ENCODE results near the gene PRPS1. TPM values are rescaled to one million over a fixed set of nuclear protein-coding genes. Genes with fewer than 3 reads are reported as not detected.
"Not testable (repeated sequence)": the region's sequence is repeated elsewhere in the genome, so short reads cannot be mapped to it uniquely, and the experiment has no call there.

PRPS1 gene
- total and polyA plus RNA-seq, 7 experiments from 2014 or later: 54.7 to 71.8 (median 60.1) TPM

DNA sequence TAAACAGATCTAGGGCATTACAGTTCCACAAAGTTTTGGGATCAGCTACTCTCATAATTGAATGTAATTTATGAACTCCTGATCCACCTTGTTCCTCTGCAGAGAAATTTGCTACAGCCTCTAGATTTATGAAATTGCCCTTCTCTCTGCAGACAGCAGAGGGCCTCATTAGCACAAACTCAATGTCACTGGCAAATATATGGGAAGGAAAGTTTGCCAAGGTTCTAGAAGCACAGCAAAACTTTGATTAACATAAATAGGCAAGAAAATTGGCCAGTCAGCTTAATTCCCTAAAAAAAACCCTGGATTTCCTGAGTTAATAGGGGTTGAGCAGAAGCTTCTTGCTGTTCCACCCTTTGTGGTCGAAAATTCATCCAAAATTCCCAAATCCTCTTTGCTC, 31.5 kb downstream of the PRPS1 start:
- POLR2A ChIA-PET: interaction anchor here (0.6 to 35.3 kb wide), 7 partner anchors 11 to 190 kb away, joined by 3 to 1138 read pairs (median 6); partner anchors contain the start of gene PRPS1

GRCh38 chrX:107662145-107662544, 33.8 kb downstream of the PRPS1 start:
- Histone ChIP-seq H3K27me3 (ENCODE audit: control insufficient read depth in 2 of 2, insufficient read depth in 2 of 2, low read length in 2 of 2) (no peaks in the 10 kb centered on the region), H3K36me3 (ENCODE audit: control insufficient read depth in 2 of 3, insufficient read depth in 3 of 3, low read length in 3 of 3) (no peaks in the 10 kb centered on the region), H3K9me3 (ENCODE audit: control insufficient read depth in 2 of 3, low read length in 3 of 3) (no peaks in the 10 kb centered on the region), H3K4me3 (ENCODE audit: low read length) (no peak overlapping the region), H3K27ac (ENCODE audit: low read depth, low read length) (no peak overlapping the region), H3K4me1 (ENCODE audit: control insufficient read depth in 2 of 2, insufficient read depth in 2 of 2, low read length in 2 of 2) (no peaks in the 10 kb centered on the region)
- no peaks in the 10 kb centered on the region for H3K27me3 Mint-ChIP-seq
- ChIA-PET POLR2A (interaction anchor here (0.8 to 35.3 kb wide), 6 partner anchors 11 to 114 kb away, joined by 3 to 1138 read pairs (median 4); partner anchors contain the start of gene TSC22D3), CTCF (interaction anchor here (0.6 to 8.7 kb wide), 4 partner anchors 11 to 667 kb away, joined by 3 to 96 read pairs (median 4); partner anchors contain the start of genes NCBP2L and TSC22D3)
- no peaks in the 10 kb centered on the region for H3K9me3 Mint-ChIP-seq
- DNase-seq (no peak), ATAC-seq (no peak)
- H3K36me3 Mint-ChIP-seq: peaks cover 0 to 6% (median 0%) of the 10 kb centered on the region in 5 donors
- H3K4me3 Mint-ChIP-seq: no peak overlapping the region
- peaks cover 2 to 31% (median 16%) of the 10 kb centered on the region in 7 donors for H3K4me1 Mint-ChIP-seq
- intact Hi-C loops (cut with micrococcal nuclease): no loop called here
- H3K27ac Mint-ChIP-seq: peak overlapping the region in 5 of 9 donors; percentile 38 to 78 (median 61)

More for the DNA sequence above, 31.5 kb downstream of the PRPS1 start:
- no peak overlapping the region for H3K27ac ChIP-seq (ENCODE audit: low read depth, low read length)
- CTCF ChIA-PET: interaction anchor here (0.6 to 8.7 kb wide), 8 partner anchors 10 to 411 kb away, joined by 3 to 96 read pairs (median 3); partner anchors contain the start of genes NCBP2L and TSC22D3
- peaks cover 6 to 38% (median 22%) of the 10 kb centered on the region in 7 donors for H3K4me1 Mint-ChIP-seq
- no peaks in the 10 kb centered on the region for H3K27me3 ChIP-seq (ENCODE audit: control insufficient read depth in 2 of 2, insufficient read depth in 2 of 2, low read length in 2 of 2)
- H3K9me3 Mint-ChIP-seq: peaks cover 0 to 1% (median 0%) of the 10 kb centered on the region in 11 donors
- DNase-seq (peak in 6 of 9 donors; percentile 18 to 45 (median 42)), ATAC-seq (peak; percentile 48)
- H3K27ac Mint-ChIP-seq: peak overlapping the region in 2 of 9 donors; percentile 37 to 48
- no peaks in the 10 kb centered on the region for H3K36me3 ChIP-seq (ENCODE audit: control insufficient read depth in 2 of 3, insufficient read depth in 3 of 3, low read length in 3 of 3)
- no peaks in the 10 kb centered on the region for H3K9me3 ChIP-seq (ENCODE audit: control insufficient read depth in 2 of 3, low read length in 3 of 3)
- H3K4me3 ChIP-seq (ENCODE audit: low read length): no peak overlapping the region
- peaks cover 0 to 2% (median 0%) of the 10 kb centered on the region in 5 donors for H3K36me3 Mint-ChIP-seq
- no peaks in the 10 kb centered on the region for H3K27me3 Mint-ChIP-seq
- H3K4me1 ChIP-seq (ENCODE audit: control insufficient read depth in 2 of 2, insufficient read depth in 2 of 2, low read length in 2 of 2): peaks cover 0 to 4% of the 10 kb centered on the region in 2 donors
- no peak overlapping the region for H3K4me3 Mint-ChIP-seq
- intact Hi-C loops (cut with micrococcal nuclease): loop anchor here (1.0 to 10.0 kb wide), 9 partner anchors 14 to 413 kb away; partner anchors contain the start of genes NCBP2L (in 2 of the 2) and MID2 (in 1 of the 2)

DNA sequence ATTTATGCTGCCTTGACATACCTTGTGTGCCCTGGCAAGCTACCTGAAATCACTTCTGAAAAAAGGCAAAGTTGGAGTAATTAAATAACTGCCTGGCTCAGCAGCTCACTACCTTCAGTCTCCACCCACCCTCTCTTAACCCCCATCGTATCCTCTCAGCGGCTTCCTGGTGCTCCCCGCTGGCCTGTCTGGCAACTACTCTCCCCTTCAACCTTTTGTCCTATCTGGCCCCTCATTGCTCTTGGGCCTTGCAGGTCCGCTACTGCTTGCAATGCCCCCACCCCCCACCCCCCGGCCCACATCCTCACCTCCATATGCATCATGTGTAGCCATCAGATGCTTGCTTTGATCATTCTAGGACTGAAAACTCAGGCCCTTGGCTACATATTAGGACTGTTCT, 34.5 kb downstream of the PRPS1 start:
- Histone ChIP-seq H3K36me3 (ENCODE audit: control insufficient read depth in 2 of 3, insufficient read depth in 3 of 3, low read length in 3 of 3) (no peaks in the 10 kb centered on the region), H3K9me3 (ENCODE audit: control insufficient read depth in 2 of 3, low read length in 3 of 3) (no peaks in the 10 kb centered on the region), H3K4me1 (ENCODE audit: control insufficient read depth in 2 of 2, insufficient read depth in 2 of 2, low read length in 2 of 2) (no peaks in the 10 kb centered on the region), H3K4me3 (ENCODE audit: low read length) (no peak overlapping the region), H3K27me3 (ENCODE audit: control insufficient read depth in 2 of 2, insufficient read depth in 2 of 2, low read length in 2 of 2) (no peaks in the 10 kb centered on the region), H3K27ac (ENCODE audit: low read depth, low read length) (no peak overlapping the region)
- H3K36me3 Mint-ChIP-seq: peaks cover 0 to 10% (median 0%) of the 10 kb centered on the region in 5 donors
- intact Hi-C loops (cut with micrococcal nuclease): no loop called here
- H3K9me3 Mint-ChIP-seq: no peaks in the 10 kb centered on the region
- H3K4me1 Mint-ChIP-seq: peaks cover 2 to 38% (median 23%) of the 10 kb centered on the region in 7 donors
- no peaks in the 10 kb centered on the region for H3K27me3 Mint-ChIP-seq
- no peak for ATAC-seq
- POLR2A ChIA-PET: interaction anchor here (0.7 to 35.3 kb wide), 3 partner anchors 8 to 236 kb away, joined by 3 to 1138 read pairs (median 4); no protein-coding TSS in a partner anchor
- H3K4me3 Mint-ChIP-seq: no peak overlapping the region
- peak overlapping the region in 6 of 9 donors; percentile 21 to 65 (median 52) for H3K27ac Mint-ChIP-seq
- CTCF ChIA-PET: interaction anchor here (1.6 to 8.7 kb wide), 2 partner anchors 11 to 114 kb away, joined by 4 to 96 read pairs; partner anchors contain the start of genes NCBP2L and TSC22D3
- no peak for DNase-seq

- ChIA-PET POLR2A (interaction anchor here (0.6 to 35.3 kb wide), 5 partner anchors 15 to 520 kb away, joined by 3 to 1138 read pairs (median 3); no protein-coding TSS in a partner anchor), CTCF (interaction anchor here (1.5 kb wide), 1 partner anchor 50 kb away, joined by 3 read pairs; no protein-coding TSS in a partner anchor)
- Mint-ChIP-seq H3K27ac (peak overlapping the region in 3 of 9 donors; percentile 5 to 85 (median 79)), H3K27me3 (no peaks in the 10 kb centered on the region), H3K36me3 (peaks cover 0 to 12% (median 0%) of the 10 kb centered on the region in 5 donors), H3K9me3 (no peaks in the 10 kb centered on the region), H3K4me3 (no peak overlapping the region), H3K4me1 (peaks cover 4 to 44% (median 35%) of the 10 kb centered on the region in 7 donors)
- H3K4me3 ChIP-seq (ENCODE audit: low read length): no peak overlapping the region
- no peaks in the 10 kb centered on the region for H3K36me3 ChIP-seq (ENCODE audit: control insufficient read depth in 2 of 3, insufficient read depth in 3 of 3, low read length in 3 of 3)
- ATAC-seq (no peak), DNase-seq (no peak)
- H3K27me3 ChIP-seq (ENCODE audit: control insufficient read depth in 2 of 2, insufficient read depth in 2 of 2, low read length in 2 of 2): no peaks in the 10 kb centered on the region
- intact Hi-C loops (cut with micrococcal nuclease): no loop called here
- H3K27ac ChIP-seq (ENCODE audit: low read depth, low read length): no peak overlapping the region
- peaks cover 0 to 8% of the 10 kb centered on the region in 2 donors for H3K4me1 ChIP-seq (ENCODE audit: control insufficient read depth in 2 of 2, insufficient read depth in 2 of 2, low read length in 2 of 2)
- H3K9me3 ChIP-seq (ENCODE audit: control insufficient read depth in 2 of 3, low read length in 3 of 3): no peaks in the 10 kb centered on the region
These were observed 38.6 kb downstream of the PRPS1 start for GRCh38 chrX:107666931-107667330.

DNA sequence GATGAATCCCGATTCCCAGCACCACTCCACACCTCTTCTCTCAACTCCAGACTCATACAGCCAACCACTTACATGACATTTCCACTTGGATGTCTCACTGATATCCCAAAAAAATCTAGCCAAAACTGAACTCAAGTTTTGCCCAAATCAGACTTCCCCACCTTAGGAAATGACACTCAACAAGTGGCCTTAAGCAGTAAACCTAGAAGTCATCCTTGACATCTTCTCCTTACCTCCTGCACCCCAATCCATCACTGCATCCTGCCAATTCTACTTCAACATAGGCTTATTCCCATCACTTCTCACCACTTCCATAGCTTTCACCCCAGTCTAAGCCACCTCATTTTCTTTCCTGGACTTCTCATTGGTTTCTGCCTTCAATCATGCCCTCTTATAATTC, 39.1 kb downstream of the PRPS1 start:
- no peaks in the 10 kb centered on the region for H3K27me3 ChIP-seq (ENCODE audit: control insufficient read depth in 2 of 2, insufficient read depth in 2 of 2, low read length in 2 of 2)
- H3K9me3 ChIP-seq (ENCODE audit: control insufficient read depth in 2 of 3, low read length in 3 of 3): no peaks in the 10 kb centered on the region
- Mint-ChIP-seq H3K4me1 (peaks cover 4 to 42% (median 30%) of the 10 kb centered on the region in 7 donors), H3K27ac (peak overlapping the region in 5 of 9 donors; percentile 0 to 85 (median 51)), H3K27me3 (no peaks in the 10 kb centered on the region), H3K9me3 (no peaks in the 10 kb centered on the region), H3K4me3 (no peak overlapping the region), H3K36me3 (peaks cover 0 to 12% (median 0%) of the 10 kb centered on the region in 5 donors)
- no peak overlapping the region for H3K27ac ChIP-seq (ENCODE audit: low read depth, low read length)
- intact Hi-C loops (cut with micrococcal nuclease): no loop called here
- H3K4me3 ChIP-seq (ENCODE audit: low read length): no peak overlapping the region
- POLR2A ChIA-PET: interaction anchor here (0.6 to 35.3 kb wide), 2 partner anchors 44 to 58 kb away, joined by 3 to 1138 read pairs; no protein-coding TSS in a partner anchor
- no peaks in the 10 kb centered on the region for H3K36me3 ChIP-seq (ENCODE audit: control insufficient read depth in 2 of 3, insufficient read depth in 3 of 3, low read length in 3 of 3)
- CTCF ChIA-PET: interaction anchor here (1.5 kb wide), 1 partner anchor 50 kb away, joined by 3 read pairs; no protein-coding TSS in a partner anchor
- ATAC-seq (no peak), DNase-seq (no peak)
- peaks cover 0 to 12% of the 10 kb centered on the region in 2 donors for H3K4me1 ChIP-seq (ENCODE audit: control insufficient read depth in 2 of 2, insufficient read depth in 2 of 2, low read length in 2 of 2)

DNA sequence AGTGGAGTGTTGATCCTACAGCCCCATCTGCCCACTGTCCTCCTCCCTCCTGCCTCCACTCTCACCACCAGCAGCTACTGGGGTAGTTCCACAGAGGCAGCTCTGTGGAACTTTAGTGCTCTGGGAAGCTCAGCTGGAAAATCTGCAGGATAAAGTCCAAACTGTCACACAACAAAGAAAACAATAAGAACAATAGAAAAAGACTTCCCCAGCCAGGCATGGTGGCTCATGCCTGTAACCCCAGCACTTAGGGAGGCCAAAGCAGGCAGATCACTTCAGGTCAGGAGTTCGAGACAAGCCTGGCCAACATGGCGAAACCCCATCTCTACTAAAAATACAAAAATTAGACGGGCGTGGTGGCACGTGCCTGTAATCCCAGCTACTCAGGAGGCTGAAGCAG, 40.4 kb downstream of the PRPS1 start:
- H3K36me3 ChIP-seq (ENCODE audit: control insufficient read depth in 2 of 3, insufficient read depth in 3 of 3, low read length in 3 of 3); DNase-seq; ATAC-seq; H3K27ac ChIP-seq (ENCODE audit: low read depth, low read length); intact Hi-C loops (cut with micrococcal nuclease); H3K4me3 Mint-ChIP-seq; H3K27me3 ChIP-seq (ENCODE audit: control insufficient read depth in 2 of 2, insufficient read depth in 2 of 2, low read length in 2 of 2); H3K27me3 Mint-ChIP-seq; H3K9me3 ChIP-seq (ENCODE audit: control insufficient read depth in 2 of 3, low read length in 3 of 3); H3K4me3 ChIP-seq (ENCODE audit: low read length); H3K9me3 Mint-ChIP-seq: not testable (repeated sequence)
- H3K36me3 Mint-ChIP-seq: peaks cover 0 to 12% (median 0%) of the 10 kb centered on the region in 5 donors
- CTCF ChIA-PET: interaction anchor here (0.6 to 2.6 kb wide), 4 partner anchors 14 to 358 kb away, joined by 3 to 20 read pairs (median 4); partner anchors contain the start of genes NCBP2L and TSC22D3
- H3K4me1 Mint-ChIP-seq: peaks cover 13 to 50% (median 37%) of the 10 kb centered on the region in 7 donors
- POLR2A ChIA-PET: interaction anchor here (0.8 to 35.3 kb wide), 3 partner anchors 11 to 107 kb away, joined by 4 to 1138 read pairs (median 6); partner anchors contain the start of gene TSC22D3
- peak overlapping the region in 4 of 9 donors; percentile 8 to 85 (median 60) for H3K27ac Mint-ChIP-seq
- H3K4me1 ChIP-seq (ENCODE audit: control insufficient read depth in 2 of 2, insufficient read depth in 2 of 2, low read length in 2 of 2): peaks cover 8 to 19% of the 10 kb centered on the region in 2 donors
